GF-D8 (cell line): ENCODE results near the gene C1QA.
"Not testable (repeated sequence)": the region's sequence is repeated elsewhere in the genome, so short reads cannot be mapped to it uniquely, and the experiment has no call there.

Experiments used
- DNase-seq: peaks from one replicate; lab custom pipeline; 2025; lab: John Stamatoyannopoulos, UW

Gene C1QA

DNA sequence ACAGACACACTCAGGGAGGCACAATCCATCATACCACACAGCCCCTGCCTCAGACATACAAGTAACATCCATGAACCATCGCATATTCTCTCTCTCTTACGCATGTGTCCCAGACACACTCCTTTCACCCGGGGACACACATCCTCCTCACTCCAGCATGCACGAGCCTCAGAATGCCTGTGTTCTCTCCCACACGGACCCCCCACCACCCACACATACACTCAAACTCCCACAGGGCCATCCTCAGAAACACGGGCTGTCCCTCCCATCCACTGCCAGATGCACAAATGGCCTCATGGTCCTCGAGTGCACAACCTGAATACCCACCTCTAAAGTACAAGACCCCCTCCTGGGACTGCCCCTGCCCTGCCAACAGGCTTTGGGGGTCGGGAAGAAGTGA is 4.8 kb downstream of the C1QA start:
- DNase-seq, result no peak

DNA sequence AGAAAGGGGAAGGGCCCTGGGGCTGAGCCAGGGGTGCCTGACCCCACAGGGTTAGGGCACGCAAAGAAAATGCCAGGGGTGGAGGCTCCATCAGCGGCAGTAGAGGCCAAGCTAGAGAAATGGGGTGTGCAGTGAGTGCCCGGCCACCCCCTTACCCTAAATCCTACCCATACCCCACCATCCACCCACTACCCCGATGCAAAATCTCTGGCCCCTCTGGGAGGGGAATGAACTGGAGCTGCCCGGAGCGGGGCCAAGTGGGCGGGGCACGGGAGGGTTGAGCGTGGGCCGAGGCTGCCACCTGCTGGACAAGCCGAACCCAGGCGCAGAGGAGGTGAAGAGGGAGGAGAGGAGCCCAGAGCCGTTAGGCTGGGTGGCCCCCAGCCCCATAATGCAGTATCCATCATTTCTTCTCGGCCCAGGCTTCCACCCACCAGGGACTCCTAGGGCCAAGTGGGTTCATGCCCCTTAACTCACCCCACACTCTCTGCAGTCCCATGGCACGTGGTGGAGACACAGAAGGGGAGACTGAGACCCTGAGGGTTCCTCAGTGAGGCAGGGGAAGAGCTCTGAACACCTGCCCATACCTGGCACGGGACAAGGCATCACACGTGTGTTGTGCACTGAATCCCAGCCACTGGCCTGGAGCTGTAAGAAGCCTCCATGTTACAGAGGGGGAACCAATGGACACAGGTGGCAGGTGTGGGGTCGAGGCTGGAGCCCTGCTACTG is 5.6 kb downstream of the C1QA start:
- no peak for DNase-seq

DNA sequence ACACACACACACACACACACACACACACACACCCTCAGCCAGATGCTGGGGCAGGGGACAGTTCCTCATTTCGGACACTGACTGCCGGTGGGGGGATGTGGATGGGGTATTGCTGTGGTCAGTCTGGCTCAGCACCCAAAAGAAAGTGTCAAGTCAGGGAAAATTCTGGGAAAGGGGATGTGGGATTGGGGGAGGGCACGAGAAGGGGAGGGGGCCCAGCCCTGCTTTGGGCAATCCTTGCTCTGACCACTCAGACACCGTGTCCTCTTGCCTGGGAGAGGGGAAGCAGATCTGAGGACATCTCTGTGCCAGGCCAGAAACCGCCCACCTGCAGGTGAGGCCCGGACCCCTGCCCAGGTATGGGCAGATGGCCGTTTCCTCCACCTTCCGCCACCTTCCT is 7.0 kb downstream of the C1QA start, which contains the start of gene C1QC:
Gene C1QC (plus strand): TSS at position 253 of the 400 bp plus-strand sequence. CDS start 391 bp downstream, outside the sequence.
- DNase-seq, result no peak

DNA sequence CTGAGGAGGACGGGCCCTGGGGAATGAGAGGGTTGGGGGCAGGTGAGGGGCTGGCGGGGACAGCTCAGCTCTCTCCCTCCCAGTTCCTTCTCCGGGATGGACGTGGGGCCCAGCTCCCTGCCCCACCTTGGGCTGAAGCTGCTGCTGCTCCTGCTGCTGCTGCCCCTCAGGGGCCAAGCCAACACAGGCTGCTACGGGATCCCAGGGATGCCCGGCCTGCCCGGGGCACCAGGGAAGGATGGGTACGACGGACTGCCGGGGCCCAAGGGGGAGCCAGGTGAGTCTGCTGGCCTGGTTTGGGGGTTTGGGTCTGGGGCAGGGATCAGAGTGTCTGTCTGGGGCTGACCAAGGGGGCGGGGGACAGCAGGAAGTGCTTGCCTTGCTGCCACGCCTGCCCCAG is 7.5 kb downstream of the C1QA start:
- DNase-seq, result no peak

DNA sequence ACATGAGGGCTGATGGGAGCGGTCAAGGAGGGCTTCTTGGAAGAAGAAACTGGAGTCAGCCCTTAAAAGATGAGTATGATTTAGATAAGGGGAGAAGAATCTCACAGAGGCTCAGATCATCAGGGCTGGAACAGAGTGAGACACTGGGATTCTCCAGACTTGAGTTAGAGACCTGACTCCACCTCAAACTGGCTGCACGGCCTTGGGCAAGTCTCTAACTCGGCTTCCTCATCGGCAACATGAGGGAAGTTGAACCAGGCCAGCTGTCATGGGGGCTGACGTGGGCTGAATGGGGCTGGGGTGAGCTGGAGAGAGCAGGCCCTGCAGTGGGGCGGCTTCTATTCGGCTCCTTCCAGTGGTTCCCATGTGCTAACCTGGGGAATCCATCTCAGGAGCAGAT is 9.5 kb downstream of the C1QA start:
- DNase-seq, result no peak

DNA sequence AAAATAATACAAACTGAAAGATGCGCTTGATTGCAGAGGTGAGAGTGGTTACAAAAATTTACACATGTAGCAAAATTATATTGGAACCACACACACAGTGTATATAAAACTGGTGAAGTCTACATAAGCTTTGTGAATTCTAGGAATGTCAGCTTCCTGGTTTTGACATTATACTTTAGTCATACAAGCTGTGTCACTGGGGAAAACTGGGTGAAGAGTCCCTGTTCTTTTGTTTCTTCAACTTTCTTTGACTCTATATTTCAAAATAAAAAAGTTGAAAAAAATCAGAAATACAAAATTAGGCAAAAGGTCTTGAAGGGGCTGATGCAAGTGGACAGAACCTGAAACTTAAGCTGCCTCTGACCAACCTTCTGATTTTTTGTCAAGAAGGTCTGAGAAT is 10.0 kb downstream of the C1QA start:
- no peak for DNase-seq

DNA sequence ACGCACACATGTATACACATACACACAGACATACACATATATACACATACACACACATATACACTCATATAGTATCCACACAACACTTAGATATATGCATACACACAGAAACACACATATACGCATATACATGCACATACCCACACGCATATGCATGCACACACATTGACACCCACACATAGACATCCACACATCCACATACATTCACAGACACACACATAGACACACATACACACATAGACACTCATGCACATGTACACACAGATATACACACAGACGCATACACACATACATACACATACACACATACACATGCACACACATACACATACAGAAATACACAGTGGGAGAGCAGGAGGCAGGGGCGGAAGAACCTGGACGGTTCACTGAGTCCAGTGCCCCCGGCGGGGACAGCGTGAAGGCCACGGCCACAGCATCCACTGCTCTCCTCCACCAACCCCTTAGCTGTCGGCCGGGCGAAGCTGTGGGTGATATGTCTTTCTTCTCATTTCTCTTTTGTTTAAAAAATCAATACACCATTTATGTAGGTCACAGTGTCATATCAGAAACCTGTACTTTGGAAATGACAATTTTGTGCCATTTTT is 13.8 kb downstream of the C1QA start:
- DNase-seq, result no peak

DNA sequence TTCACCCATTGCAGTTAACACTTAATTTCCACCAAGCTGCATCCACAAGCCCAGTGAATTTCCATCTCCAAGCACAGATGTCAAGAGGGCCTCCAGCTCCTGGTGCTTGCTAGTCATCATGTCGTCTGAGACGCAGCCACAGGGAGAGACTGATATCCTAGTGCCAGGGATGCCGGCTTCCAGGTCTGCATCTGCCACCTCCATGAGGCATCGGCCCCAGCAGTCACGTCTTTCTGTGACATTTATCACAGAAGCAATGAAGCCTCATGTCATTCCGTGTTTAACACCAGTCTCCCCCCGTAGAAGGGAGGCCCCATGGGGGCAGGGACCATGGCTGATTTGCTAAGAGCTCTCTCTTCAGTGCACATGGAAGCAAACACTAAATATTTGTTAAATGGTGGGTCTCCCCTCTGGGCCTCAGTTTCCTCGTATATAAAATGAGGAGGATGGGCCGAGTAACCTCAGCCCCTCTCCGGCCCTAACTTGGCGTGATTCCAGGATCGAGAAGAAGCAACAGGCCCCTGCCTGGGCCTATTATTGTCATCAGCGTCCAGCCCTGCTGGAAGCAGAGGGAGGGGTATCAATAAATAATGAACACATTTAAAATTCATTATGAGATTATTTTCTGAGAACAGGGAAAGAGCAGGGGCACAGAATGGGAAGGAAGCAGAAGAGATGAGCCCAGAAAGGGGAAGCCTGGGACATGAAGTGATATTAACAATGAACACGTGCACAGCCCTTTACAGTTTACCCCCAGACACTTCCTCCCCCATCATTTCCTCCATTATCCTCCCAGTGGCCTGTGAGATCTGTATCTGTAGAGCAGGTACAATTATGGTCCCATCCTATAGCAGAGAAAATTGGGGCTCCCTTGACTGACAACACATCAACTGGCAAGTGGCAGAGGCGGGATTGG is 15.8 kb downstream of the C1QA start:
- DNase-seq, result peak; percentile 14

DNA sequence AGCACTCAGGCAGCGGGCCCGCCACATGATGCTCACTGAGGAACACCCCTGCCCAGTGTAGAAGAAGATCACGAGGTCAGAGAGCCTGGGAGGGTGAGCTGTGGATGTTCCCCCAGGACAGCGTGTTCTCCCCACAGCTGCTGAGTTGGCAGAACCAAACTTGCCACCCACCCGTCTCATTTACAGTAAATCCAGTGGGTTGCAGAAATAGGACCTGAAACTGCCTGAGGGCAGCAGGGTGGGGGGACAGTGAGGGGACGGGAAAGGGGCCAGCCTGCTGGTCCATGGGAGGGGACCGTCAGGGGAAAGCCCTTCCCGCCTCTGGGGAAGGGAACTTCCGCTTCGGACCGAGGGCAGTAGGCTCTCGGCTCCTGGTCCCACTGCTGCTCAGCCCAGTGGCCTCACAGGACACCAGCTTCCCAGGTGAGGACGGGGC is 16.5 kb downstream of the C1QA start, which contains the start of gene C1QB:
Gene C1QB (plus strand): TSS at position 356 of the 436 bp plus-strand sequence. CDS start 6,227 bp downstream, outside the sequence.
- DNase-seq, result no peak

DNA sequence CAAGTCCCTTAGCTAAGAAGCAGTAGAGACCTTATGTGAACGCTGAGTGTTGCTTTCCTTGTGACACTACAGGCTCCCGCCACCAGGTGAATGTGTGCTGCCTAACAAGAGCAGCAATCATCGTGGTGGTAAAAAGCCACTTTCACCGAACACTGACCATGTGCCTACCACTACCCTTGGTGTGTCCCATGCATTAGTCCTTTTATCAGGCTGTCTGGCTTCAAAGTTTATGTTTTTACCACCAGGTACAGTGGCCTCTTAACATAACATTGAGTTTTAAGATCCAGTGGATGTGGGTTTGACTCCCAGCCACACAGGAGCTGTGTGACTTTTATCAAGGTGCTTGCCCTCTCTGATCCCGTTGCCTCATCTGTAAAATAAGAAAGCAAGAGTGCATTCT is 18.3 kb downstream of the C1QA start:
- DNase-seq, result no peak

DNA sequence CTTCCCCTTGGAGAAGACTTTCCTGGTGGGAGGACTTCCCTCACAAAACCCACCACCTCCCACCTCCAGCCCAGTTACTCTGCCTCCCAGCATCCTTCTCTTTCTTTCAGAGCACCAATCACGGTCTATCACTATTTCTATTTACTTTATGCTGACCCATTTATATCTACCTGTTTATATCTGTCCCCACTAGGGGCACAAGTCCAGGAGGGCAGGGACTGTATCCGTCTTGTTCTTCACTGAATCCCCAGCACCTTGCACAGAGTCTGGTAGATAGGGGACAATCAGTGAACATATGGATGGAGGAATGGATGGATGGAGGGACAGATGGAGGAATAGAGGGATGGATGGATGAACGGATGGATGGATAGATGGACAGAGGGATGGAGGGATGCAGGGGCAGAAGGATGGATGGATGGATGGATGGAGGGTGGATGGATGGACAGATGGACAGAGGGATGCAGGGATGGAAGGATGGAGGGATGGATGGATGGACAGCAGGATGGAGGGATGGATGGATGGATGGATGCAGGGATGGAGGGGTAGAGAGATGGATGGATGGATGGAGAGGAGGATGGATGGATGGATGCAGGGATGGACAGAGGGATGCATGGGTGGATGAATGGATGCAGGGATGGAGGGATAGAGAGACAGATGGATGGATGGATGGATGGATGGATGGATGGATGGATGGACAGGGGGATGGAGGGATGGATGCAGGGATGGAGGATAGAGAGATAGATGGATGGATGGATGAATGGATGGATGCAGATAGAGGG is 22.1 kb downstream of the C1QA start:
- DNase-seq, result no peak

DNA sequence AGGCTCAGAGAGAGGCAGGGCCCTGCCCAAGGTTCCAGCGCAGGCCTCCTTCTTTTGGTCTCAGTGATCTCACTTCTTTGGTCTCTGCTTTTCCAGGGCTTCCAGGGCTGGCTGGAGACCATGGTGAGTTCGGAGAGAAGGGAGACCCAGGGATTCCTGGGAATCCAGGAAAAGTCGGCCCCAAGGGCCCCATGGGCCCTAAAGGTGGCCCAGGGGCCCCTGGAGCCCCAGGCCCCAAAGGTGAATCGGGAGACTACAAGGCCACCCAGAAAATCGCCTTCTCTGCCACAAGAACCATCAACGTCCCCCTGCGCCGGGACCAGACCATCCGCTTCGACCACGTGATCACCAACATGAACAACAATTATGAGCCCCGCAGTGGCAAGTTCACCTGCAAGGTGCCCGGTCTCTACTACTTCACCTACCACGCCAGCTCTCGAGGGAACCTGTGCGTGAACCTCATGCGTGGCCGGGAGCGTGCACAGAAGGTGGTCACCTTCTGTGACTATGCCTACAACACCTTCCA is 24.4 kb downstream of the C1QA start:
- DNase-seq, result no peak

DNA sequence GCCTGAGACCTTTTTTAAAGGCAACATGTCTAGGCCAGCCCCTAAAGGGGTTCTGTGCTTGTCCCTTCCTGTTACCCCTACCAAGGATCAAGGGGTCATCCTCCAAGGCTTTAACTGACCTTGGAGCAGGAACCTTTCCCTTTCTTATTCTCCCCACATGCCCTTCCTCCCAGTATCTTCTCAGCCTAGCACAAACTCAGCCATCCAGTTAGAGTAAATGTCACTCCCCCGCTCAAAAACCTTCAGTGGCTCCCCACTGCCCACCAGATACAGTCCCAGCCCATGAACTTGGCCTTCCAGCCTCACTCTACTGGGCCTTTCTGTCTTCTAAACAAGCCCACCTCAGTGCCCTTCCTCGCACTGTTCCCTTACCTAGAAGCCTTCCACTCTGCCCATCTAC is 25.5 kb downstream of the C1QA start:
- no peak for DNase-seq

DNA sequence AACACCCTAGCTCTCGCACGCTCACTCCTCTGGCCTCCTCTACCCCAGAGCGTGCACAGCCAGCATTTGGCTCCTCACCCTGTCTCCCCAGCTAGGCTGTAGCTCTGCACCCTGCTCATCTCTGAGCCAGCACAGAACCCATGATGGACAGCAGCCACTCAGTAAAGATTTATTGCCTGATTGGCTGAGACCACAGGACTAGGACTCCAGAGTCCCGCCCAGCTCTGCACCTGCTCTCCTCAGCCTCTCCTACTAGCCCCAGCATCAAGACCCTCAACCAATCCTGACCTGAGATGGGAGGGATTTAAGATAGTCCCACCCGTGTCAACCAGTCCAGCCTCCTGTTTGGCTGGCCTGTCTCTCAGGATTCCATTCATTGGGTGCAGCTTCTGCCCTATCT is 25.9 kb downstream of the C1QA start:
- no peak for DNase-seq

DNA sequence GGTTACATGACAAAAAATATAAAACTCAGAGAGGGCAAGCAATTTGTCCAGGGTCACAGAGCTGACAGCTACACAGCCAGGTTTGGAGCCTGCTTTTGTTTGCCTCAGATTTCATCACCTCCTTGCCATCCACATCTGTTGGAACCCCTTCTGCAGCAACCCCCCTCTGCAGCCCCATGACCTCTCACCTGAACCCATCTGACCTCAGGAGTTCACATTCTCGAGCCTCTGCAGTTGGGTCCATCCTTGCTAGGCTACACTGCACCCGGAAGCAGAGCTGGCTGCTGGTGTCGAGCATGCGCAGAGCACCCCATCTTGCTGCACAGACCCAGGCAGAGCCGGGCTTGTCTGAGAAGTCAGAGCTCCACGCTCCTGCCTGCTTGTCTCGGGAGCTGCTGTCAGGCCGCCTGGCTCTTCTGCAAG is 26.6 kb downstream of the C1QA start:
- no peak for DNase-seq

DNA sequence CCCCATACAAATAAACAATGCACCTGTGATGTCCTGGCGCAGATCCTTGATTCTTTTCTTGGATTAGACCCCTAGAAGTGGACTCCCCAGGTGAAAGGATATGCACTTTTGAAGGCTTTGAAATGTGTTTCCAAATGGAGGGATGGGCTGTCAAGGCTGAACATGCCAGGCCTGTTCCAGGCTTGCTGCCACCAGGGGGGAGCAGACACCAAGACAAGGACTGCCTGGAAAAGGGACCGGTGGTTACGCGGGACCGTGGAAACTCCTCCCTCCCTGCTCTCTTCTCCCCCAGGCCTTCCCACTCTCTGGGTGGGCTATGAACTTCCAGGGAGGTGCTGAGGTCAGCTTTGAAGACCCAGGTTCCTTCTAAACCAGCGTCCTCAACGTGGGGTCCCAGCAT is 29.3 kb downstream of the C1QA start:
- no peak for DNase-seq

DNA sequence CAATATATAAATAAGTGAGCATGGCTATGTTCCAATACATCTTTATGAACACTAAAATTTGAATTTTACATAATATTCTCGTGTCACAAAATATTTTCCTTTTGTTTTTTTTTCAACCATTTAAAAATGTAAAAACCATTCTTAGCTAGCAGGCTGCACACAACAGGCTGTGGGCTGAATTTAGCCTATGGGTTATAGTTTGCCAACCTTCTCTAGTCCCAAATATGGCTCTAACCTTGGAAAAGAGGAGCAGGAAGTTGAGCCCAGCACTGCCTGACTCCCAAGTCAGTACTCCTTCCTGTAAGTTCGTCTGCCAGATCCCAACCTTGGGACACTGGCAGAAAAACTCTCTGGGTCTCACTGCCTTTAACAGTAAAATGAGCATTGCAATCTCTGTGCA is 30.0 kb downstream of the C1QA start:
- no peak for DNase-seq

DNA sequence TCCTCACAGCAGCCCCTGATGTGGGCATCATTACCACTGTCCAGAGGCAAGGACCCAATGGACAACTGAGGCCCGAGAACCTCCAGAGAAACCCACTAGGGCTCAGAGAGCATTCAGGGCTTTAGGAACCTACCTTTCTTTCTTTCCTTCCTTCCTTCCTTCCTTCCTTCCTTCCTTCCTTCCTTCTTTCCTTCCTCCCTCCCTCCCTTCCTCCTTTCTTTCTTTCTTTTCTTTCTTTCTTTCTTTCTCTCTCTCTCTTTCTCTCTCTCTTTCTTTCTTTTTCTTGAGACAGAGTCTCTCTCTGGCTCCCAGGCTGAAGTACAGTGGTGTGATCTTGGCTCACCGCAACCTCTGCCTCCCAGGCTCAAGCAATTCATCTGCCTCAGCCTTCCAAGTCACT is 32.4 kb downstream of the C1QA start:
- not testable (repeated sequence) for DNase-seq

DNA sequence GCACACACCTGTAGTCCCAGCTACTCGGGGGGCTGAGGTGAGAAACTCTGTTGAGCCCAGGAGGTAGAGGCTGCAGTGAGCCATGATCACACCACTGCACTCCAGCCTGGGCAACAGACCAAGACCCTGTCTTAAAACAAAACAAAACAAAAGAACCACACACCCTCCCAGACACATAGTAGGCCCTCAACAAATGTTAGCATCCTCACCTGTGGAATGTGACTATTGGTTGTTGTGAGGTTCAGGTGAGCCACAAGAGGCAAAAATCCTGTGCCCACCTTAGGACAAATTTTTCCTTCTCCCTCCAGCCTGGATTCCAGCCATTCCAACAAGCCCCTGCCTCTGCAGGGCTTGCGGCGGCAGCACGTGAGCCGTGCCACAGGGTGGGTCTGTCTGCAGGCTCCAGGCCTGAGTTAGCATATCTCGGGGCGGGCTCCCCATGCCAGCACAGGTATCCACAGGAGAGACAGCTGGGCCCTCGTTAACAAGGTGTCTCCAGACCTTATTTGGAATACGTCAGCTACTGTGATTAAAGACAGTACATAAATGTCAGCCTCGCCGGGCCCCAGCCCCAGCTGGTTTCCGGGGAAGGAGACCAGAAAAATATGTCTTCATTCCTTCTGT is 34.0 kb downstream of the C1QA start:
- no peak for DNase-seq

DNA sequence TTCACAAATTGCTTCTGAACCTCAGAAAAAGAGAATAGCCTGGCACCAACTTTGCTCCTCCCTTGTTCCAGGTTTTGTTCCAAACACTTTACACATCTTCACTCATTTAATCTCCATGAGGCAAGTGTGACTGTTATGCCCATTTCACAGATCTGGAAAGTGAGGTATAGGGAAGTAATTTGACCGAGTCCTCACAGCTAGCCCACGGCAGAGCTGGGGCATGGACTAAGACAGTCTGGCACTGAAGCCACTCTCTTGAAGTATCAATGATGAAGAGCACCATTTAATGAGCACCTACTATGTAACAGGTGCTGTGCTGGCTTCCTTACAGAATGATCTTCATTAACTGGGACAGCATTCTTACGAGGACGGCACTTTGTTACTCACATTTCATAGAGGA is 35.6 kb downstream of the C1QA start:
- DNase-seq, result no peak
